ENCODE results near the gene CUX1. TPM values are rescaled to one million over a fixed set of nuclear protein-coding genes. Genes with fewer than 3 reads are reported as not detected.

The CUX1 gene
- polyA plus RNA-seq, 4 donors = 29.2 to 77.5 (median 32.3) TPM

DNA sequence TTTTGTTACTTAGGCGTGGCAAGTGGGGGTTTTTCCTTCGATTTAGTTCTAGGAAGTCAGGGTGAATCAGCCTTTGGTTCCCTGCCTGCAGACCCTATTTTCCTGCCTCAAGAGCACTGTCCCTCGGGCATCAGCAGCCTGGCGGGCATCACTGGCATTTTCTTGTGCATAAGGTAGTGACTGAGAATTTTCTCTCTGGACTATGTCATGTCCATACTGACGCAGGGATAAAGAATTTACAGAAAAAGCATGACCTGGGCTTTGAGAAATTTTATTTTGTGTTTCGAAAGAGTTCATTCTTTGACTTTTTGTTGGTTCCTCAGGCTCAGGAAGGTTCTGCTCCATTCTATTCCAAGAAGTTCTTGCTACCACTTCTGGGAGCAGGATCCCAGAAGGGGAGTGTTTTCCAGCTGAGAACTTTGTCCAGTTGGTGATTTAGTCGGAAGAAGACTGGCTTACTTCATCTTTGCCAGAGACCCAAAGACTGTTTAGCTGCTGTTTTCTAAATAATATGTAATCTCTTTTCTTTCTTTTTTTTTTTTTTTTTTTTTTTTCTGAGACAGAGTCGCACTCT is 255.3 kb downstream of the CUX1 start:
- WGBS, 3 donors = 89 to 94% (median 89%) methylated on average over 8 of the region's 8 CpGs
- no peaks in the 10 kb centered on the region for H3K27me3 ChIP-seq (ENCODE audit: control insufficient read depth in 3 of 3, insufficient read depth in 3 of 3, low read length in 3 of 3)
- H3K27ac ChIP-seq (ENCODE audit: low read depth in 1 of 3, low read length in 2 of 3) = no peak overlapping the region
- no peak overlapping the region for H3K4me3 ChIP-seq (ENCODE audit: low read depth in 1 of 3, low read length in 3 of 3)
- H3K36me3 ChIP-seq (ENCODE audit: control insufficient read depth in 3 of 3, insufficient read depth in 2 of 3, low read depth in 1 of 3, low read length in 3 of 3) = peaks cover 3 to 65% (median 8%) of the 10 kb centered on the region in 3 donors
- no peak for FAIRE-seq
- no peaks in the 10 kb centered on the region for H3K4me1 ChIP-seq (ENCODE audit: control insufficient read depth in 3 of 3, insufficient read depth in 2 of 3, low read depth in 1 of 3, low read length in 2 of 3)
- DNase-seq = no peak
- peaks cover 0 to 18% of the 10 kb centered on the region in 2 donors for H3K9me3 ChIP-seq (ENCODE audit: control insufficient read depth in 2 of 2, insufficient read depth in 1 of 2, low read depth in 1 of 2, low read length in 1 of 2)

DNA sequence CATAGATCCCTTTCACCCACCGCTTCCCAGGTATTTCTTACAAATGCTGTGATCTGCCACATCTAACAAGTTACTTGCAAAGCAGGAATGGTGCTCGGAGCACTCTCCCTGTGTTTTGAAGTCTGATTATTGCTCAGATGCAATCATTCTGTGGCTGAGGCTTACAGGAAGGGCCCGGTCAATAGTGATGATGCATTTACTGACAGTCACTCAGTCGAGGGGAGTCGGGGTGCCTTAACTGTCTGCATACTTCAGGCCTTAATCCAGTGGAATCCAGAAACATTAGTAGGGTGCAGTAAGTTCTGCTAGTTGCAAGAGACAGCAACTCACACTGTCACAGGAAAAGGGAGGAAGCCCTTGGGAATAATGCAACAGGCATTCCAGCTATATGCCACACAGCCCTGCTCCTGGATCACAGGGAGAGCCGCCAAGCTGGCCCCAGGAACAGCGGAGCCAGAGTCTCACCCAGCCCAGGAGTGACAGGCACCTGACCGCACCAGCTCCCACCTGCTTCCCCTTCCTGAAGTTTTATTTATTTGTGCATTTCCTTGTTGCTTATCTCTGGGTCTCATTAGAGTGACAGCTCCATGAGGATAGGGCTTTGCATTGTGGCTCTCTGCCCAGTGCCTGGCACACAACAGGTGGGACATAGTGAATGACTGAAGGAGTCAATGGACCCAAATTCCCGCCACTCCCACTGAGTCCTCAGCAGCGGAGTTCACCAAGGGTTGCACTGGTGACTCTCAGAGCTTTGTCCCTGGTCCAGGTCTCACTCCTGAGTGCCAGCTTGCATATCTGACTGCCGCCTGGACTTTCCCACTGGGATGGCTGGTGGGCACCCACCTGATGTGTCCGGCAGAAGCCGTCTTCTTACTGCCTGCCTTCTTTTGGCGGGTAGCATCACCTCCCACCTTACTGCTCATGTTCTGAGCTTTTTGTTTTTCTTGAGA is 256.8 kb downstream of the CUX1 start:
- Histone ChIP-seq H3K27ac (ENCODE audit: low read depth in 1 of 3, low read length in 2 of 3) (peak overlapping the region in 1 of 3 donors; percentile 52), H3K9me3 (ENCODE audit: control insufficient read depth in 2 of 2, insufficient read depth in 1 of 2, low read depth in 1 of 2, low read length in 1 of 2) (peaks cover 0 to 18% of the 10 kb centered on the region in 2 donors), H3K4me1 (ENCODE audit: control insufficient read depth in 3 of 3, insufficient read depth in 2 of 3, low read depth in 1 of 3, low read length in 2 of 3) (no peaks in the 10 kb centered on the region), H3K4me3 (ENCODE audit: low read depth in 1 of 3, low read length in 3 of 3) (no peak overlapping the region), H3K36me3 (ENCODE audit: control insufficient read depth in 3 of 3, insufficient read depth in 2 of 3, low read depth in 1 of 3, low read length in 3 of 3) (peaks cover under 1 to 55% (median 8%) of the 10 kb centered on the region in 3 donors), H3K27me3 (ENCODE audit: control insufficient read depth in 3 of 3, insufficient read depth in 3 of 3, low read length in 3 of 3) (no peaks in the 10 kb centered on the region)
- DNase-seq (peak in 1 of 2 donors; percentile 38), FAIRE-seq (no peak)
- 78 to 88% (median 80%) methylated on average over 14 of the region's 14 CpGs for WGBS, 3 donors

DNA sequence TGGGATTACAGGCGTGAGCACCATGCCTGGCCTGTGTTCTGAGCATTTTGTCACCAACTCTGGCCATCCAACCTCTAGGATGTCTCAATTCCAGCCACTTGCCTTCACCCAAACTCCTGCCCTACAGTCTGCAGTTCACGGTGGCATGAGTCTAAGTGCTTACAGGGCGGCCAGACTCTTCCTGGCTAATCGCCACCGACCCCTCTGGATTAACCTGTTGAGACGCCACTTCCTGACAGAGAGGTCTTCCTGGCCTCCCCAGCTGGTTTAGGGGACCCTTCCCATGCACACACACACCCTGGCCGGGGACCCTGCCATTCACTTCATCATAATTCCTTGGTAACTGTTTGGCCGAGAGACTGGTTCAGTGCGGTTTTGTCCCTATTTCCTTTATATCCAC is 257.7 kb downstream of the CUX1 start:
- peaks cover 0 to 18% of the 10 kb centered on the region in 2 donors for H3K9me3 ChIP-seq (ENCODE audit: control insufficient read depth in 2 of 2, insufficient read depth in 1 of 2, low read depth in 1 of 2, low read length in 1 of 2)
- H3K4me3 ChIP-seq (ENCODE audit: low read depth in 1 of 3, low read length in 3 of 3) = no peak overlapping the region
- H3K27ac ChIP-seq (ENCODE audit: low read depth in 1 of 3, low read length in 2 of 3) = no peak overlapping the region
- H3K27me3 ChIP-seq (ENCODE audit: control insufficient read depth in 3 of 3, insufficient read depth in 3 of 3, low read length in 3 of 3) = no peaks in the 10 kb centered on the region
- peaks cover 0 to 59% (median 7%) of the 10 kb centered on the region in 3 donors for H3K36me3 ChIP-seq (ENCODE audit: control insufficient read depth in 3 of 3, insufficient read depth in 2 of 3, low read depth in 1 of 3, low read length in 3 of 3)
- FAIRE-seq (no peak), DNase-seq (no peak)
- WGBS, 3 donors = 96 to 98% (median 97%) methylated on average over 9 of the region's 9 CpGs
- peaks cover 0 to 4% (median 0%) of the 10 kb centered on the region in 3 donors for H3K4me1 ChIP-seq (ENCODE audit: control insufficient read depth in 3 of 3, insufficient read depth in 2 of 3, low read depth in 1 of 3, low read length in 2 of 3)

DNA sequence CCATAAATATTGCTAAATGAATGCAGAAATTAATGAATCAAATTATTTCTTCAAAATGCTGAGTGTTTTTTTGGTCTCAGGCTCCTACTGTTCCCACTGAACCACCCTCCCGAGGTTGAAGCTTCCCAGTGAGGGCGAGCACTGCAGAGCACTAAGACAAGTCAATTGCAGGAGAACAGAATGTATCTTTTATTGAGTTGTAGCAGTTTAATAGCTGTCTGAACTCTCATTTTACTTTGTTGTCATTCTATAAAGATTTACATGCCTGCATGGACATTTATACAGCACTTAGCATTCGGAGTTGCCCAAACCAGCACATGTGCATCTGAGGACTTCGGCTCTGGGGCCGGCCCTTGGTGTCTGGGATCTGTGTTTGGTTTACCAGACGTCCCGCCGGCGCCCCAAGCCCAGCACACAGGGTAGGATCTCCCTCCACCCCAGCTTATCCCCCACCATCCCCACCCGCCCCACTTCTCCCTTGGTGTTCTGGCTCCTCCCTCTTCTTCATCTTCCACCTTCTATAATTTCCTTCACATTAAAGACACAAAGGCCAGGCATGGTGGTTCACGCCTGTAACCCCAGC is 258.2 kb downstream of the CUX1 start:
- H3K4me3 ChIP-seq (ENCODE audit: low read depth in 1 of 3, low read length in 3 of 3) = no peak overlapping the region
- peaks cover 0 to 59% (median 3%) of the 10 kb centered on the region in 3 donors for H3K36me3 ChIP-seq (ENCODE audit: control insufficient read depth in 3 of 3, insufficient read depth in 2 of 3, low read depth in 1 of 3, low read length in 3 of 3)
- no peak for DNase-seq
- H3K27me3 ChIP-seq (ENCODE audit: control insufficient read depth in 3 of 3, insufficient read depth in 3 of 3, low read length in 3 of 3) = no peaks in the 10 kb centered on the region
- no peak for FAIRE-seq
- peaks cover 0 to 17% of the 10 kb centered on the region in 2 donors for H3K9me3 ChIP-seq (ENCODE audit: control insufficient read depth in 2 of 2, insufficient read depth in 1 of 2, low read depth in 1 of 2, low read length in 1 of 2)
- peaks cover 0 to 4% (median 0%) of the 10 kb centered on the region in 3 donors for H3K4me1 ChIP-seq (ENCODE audit: control insufficient read depth in 3 of 3, insufficient read depth in 2 of 3, low read depth in 1 of 3, low read length in 2 of 3)
- no peak overlapping the region for H3K27ac ChIP-seq (ENCODE audit: low read depth in 1 of 3, low read length in 2 of 3)
- 96 to 98% (median 97%) methylated on average over 11 of the region's 11 CpGs for WGBS, 3 donors

DNA sequence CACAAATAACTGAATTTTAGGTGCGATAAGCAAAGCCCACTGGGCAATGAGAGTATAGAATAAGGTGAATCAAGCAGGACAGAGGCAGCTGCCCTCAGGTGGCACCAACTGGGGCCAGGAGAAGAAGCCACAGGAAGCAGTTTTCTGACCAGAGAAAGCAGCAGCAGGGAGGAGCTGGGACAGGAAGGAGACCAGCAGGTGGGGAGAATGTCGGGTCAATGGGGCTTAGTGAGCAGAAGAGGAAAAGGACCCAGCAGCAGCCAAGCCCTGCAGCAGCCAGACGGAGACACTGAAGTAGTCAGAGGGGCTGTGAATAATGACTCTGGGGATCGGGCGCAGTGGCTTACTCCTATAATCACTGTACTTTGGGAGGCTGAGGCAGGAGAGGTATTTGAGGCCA is 259.7 kb downstream of the CUX1 start:
- H3K9me3 ChIP-seq (ENCODE audit: control insufficient read depth in 2 of 2, insufficient read depth in 1 of 2, low read depth in 1 of 2, low read length in 1 of 2) = peaks cover 0 to 7% of the 10 kb centered on the region in 2 donors
- FAIRE-seq (no peak), DNase-seq (no peak)
- 78 to 86% (median 84%) methylated on average over 5 of the region's 5 CpGs for WGBS, 3 donors
- no peak overlapping the region for H3K4me3 ChIP-seq (ENCODE audit: low read depth in 1 of 3, low read length in 3 of 3)
- H3K27me3 ChIP-seq (ENCODE audit: control insufficient read depth in 3 of 3, insufficient read depth in 3 of 3, low read length in 3 of 3) = no peaks in the 10 kb centered on the region
- peaks cover 0 to 4% (median 0%) of the 10 kb centered on the region in 3 donors for H3K4me1 ChIP-seq (ENCODE audit: control insufficient read depth in 3 of 3, insufficient read depth in 2 of 3, low read depth in 1 of 3, low read length in 2 of 3)
- no peak overlapping the region for H3K27ac ChIP-seq (ENCODE audit: low read depth in 1 of 3, low read length in 2 of 3)
- peaks cover 0 to 59% (median 3%) of the 10 kb centered on the region in 3 donors for H3K36me3 ChIP-seq (ENCODE audit: control insufficient read depth in 3 of 3, insufficient read depth in 2 of 3, low read depth in 1 of 3, low read length in 3 of 3)

DNA sequence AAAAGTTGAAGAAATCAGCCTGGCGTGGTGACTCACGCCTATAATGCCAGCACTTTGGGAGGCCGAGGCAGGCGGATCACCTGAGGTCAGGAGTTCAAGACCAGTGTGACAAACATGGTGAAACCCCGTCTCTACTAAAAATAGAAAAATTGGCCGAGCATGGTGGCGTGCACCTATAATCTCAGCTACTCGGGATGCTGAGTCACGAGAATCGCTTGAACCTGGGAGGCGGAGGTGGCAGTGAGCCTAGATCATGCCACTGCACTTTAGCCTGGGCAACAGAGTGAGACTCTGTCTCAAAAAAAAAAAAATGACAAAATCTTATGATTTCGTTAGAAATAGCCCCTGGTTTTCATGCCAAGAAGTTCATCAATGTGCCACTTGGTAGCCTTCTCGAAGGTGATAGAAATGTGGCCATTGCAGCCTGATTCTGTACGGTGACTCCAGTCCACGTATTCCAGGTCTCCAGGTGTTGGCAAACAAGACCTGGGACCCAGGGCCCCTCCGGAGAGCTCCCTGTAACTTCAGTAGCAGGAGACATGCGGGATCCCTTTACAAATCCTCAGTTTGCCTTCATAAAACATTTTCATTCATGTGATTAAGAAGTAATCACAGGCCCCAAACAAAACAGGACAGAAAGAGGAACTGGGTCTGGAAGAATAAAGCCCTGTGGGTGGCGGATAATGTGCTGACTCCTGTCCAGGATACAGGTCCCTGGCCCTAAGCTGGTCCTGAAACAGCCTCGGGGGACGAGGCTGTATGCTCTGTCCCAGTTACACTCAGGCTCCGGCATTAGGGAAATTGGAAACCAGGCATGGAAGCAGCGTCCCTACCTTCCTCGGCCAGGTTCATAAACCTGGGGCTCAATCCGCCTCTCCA is 262.0 kb downstream of the CUX1 start:
- Histone ChIP-seq H3K27ac (ENCODE audit: low read depth in 1 of 3, low read length in 2 of 3) (no peak overlapping the region), H3K4me1 (ENCODE audit: control insufficient read depth in 3 of 3, insufficient read depth in 2 of 3, low read depth in 1 of 3, low read length in 2 of 3) (peaks cover 0 to 4% (median 0%) of the 10 kb centered on the region in 3 donors), H3K4me3 (ENCODE audit: low read depth in 1 of 3, low read length in 3 of 3) (no peak overlapping the region), H3K9me3 (ENCODE audit: control insufficient read depth in 2 of 2, insufficient read depth in 1 of 2, low read depth in 1 of 2, low read length in 1 of 2) (peaks cover 0 to 12% of the 10 kb centered on the region in 2 donors), H3K36me3 (ENCODE audit: control insufficient read depth in 3 of 3, insufficient read depth in 2 of 3, low read depth in 1 of 3, low read length in 3 of 3) (peaks cover 0 to 59% (median 3%) of the 10 kb centered on the region in 3 donors), H3K27me3 (ENCODE audit: control insufficient read depth in 3 of 3, insufficient read depth in 3 of 3, low read length in 3 of 3) (no peaks in the 10 kb centered on the region)
- 87 to 91% (median 87%) methylated on average over 24 of the region's 24 CpGs for WGBS, 3 donors
- FAIRE-seq (no peak), DNase-seq (no peak)

DNA sequence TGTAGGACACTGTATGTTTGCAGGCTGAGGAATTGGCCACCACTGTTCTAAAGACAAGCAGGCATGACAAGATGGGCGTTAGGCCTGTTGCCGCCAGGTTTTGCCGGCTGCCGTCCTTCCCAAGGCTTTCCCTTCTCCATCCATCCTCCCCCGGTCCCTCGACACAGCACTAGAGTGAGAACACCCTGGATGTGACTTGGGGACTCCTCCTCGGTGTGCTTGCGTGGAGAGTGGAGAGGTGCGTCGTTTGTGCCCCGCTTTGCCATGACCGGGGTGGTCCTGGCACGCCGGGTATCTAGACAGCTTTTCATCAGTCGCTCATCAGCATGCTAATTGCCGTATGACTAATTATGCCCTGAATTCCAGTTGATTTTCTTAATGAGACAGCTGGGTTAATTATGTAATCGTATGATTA is 262.6 kb downstream of the CUX1 start:
- Histone ChIP-seq H3K4me3 (ENCODE audit: low read depth in 1 of 3, low read length in 3 of 3) (no peak overlapping the region), H3K9me3 (ENCODE audit: control insufficient read depth in 2 of 2, insufficient read depth in 1 of 2, low read depth in 1 of 2, low read length in 1 of 2) (peaks cover 0 to 12% of the 10 kb centered on the region in 2 donors), H3K27me3 (ENCODE audit: control insufficient read depth in 3 of 3, insufficient read depth in 3 of 3, low read length in 3 of 3) (no peaks in the 10 kb centered on the region), H3K27ac (ENCODE audit: low read depth in 1 of 3, low read length in 2 of 3) (no peak overlapping the region), H3K36me3 (ENCODE audit: control insufficient read depth in 3 of 3, insufficient read depth in 2 of 3, low read depth in 1 of 3, low read length in 3 of 3) (peaks cover 0 to 54% (median 3%) of the 10 kb centered on the region in 3 donors), H3K4me1 (ENCODE audit: control insufficient read depth in 3 of 3, insufficient read depth in 2 of 3, low read depth in 1 of 3, low read length in 2 of 3) (peaks cover 0 to 4% (median 0%) of the 10 kb centered on the region in 3 donors)
- FAIRE-seq (no peak), DNase-seq (no peak)
- WGBS, 3 donors = 90 to 97% (median 96%) methylated on average over 17 of the region's 17 CpGs

All from small intestine (tissue), 7 donors.